Measurements from ENCODE around the gene ADAMTS2.
A peak's percentile ranks its signal among the peaks of the same experiment; 100 is the strongest.

Gene ADAMTS2

GRCh38 chr5:179182601-179183000 is 162.7 kb downstream of the ADAMTS2 start:
- H3K4me3 ChIP-seq (ENCODE audit: low read length): no peak overlapping the region
- DNase-seq (ENCODE audit: low read depth, low spot score): no peak

GRCh38 chr5:179181988-179182387 is 163.3 kb downstream of the ADAMTS2 start:
- no peak overlapping the region for H3K4me3 ChIP-seq (ENCODE audit: low read length)
- DNase-seq (ENCODE audit: low read depth, low spot score): peak; percentile 15

GRCh38 chr5:179180921-179181645 is 164.2 kb downstream of the ADAMTS2 start:
- no peak overlapping the region for H3K4me3 ChIP-seq (ENCODE audit: low read length)
- no peak for DNase-seq (ENCODE audit: low read depth, low spot score)

- H3K4me3 ChIP-seq (ENCODE audit: low read length): no peak overlapping the region
- no peak for DNase-seq (ENCODE audit: low read depth, low spot score)
These were observed 165.1 kb downstream of the ADAMTS2 start for GRCh38 chr5:179180061-179180610.

- no peak for DNase-seq (ENCODE audit: low read depth, low spot score)
- no peak overlapping the region for H3K4me3 ChIP-seq (ENCODE audit: low read length)
These were observed 167.3 kb downstream of the ADAMTS2 start for GRCh38 chr5:179177711-179178575.

GRCh38 chr5:179176571-179177230 is 168.6 kb downstream of the ADAMTS2 start:
- DNase-seq (ENCODE audit: low read depth, low spot score): no peak
- H3K4me3 ChIP-seq (ENCODE audit: low read length): no peak overlapping the region

GRCh38 chr5:179176166-179176565 is 169.1 kb downstream of the ADAMTS2 start:
- no peak for DNase-seq (ENCODE audit: low read depth, low spot score)
- H3K4me3 ChIP-seq (ENCODE audit: low read length): no peak overlapping the region

GRCh38 chr5:179171816-179172745 is 173.2 kb downstream of the ADAMTS2 start:
- H3K4me3 ChIP-seq (ENCODE audit: low read length): no peak overlapping the region
- no peak for DNase-seq (ENCODE audit: low read depth, low spot score)

GRCh38 chr5:179171251-179171815 is 173.9 kb downstream of the ADAMTS2 start:
- DNase-seq (ENCODE audit: low read depth, low spot score): no peak
- H3K4me3 ChIP-seq (ENCODE audit: low read length): no peak overlapping the region

GRCh38 chr5:179170606-179171005 is 174.7 kb downstream of the ADAMTS2 start:
- no peak for DNase-seq (ENCODE audit: low read depth, low spot score)
- H3K4me3 ChIP-seq (ENCODE audit: low read length): no peak overlapping the region

GRCh38 chr5:179169836-179170235 is 175.4 kb downstream of the ADAMTS2 start:
- DNase-seq (ENCODE audit: low read depth, low spot score): no peak
- no peak overlapping the region for H3K4me3 ChIP-seq (ENCODE audit: low read length)

GRCh38 chr5:179168664-179169063 is 176.6 kb downstream of the ADAMTS2 start:
- H3K4me3 ChIP-seq (ENCODE audit: low read length): no peak overlapping the region
- no peak for DNase-seq (ENCODE audit: low read depth, low spot score)

- DNase-seq (ENCODE audit: low read depth, low spot score): no peak
- H3K4me3 ChIP-seq (ENCODE audit: low read length): no peak overlapping the region
These were observed 177.3 kb downstream of the ADAMTS2 start for GRCh38 chr5:179167871-179168451.

- no peak overlapping the region for H3K4me3 ChIP-seq (ENCODE audit: low read length)
- no peak for DNase-seq (ENCODE audit: low read depth, low spot score)
These were observed 178.1 kb downstream of the ADAMTS2 start for GRCh38 chr5:179166886-179167841.

- DNase-seq (ENCODE audit: low read depth, low spot score): no peak
- no peak overlapping the region for H3K4me3 ChIP-seq (ENCODE audit: low read length)
These were observed 178.9 kb downstream of the ADAMTS2 start for GRCh38 chr5:179166171-179166885.

GRCh38 chr5:179165421-179166170 is 179.7 kb downstream of the ADAMTS2 start:
- DNase-seq (ENCODE audit: low read depth, low spot score): no peak
- H3K4me3 ChIP-seq (ENCODE audit: low read length): no peak overlapping the region
